Raji (cell line): ENCODE measurements around the gene USP17L25.
"Not testable (repeated sequence)": the region's sequence is repeated elsewhere in the genome, so short reads cannot be mapped to it uniquely, and the experiment has no call there.

Experiments used
- POLR2A ChIP-seq: IDR thresholded peaks from 2 replicates; pipeline ENCODE4 v1.6.1; 2011; ENCODE audit warnings: low read depth, low read length, control low read depth; ENCODE audit not compliant: insufficient read depth

The USP17L25 gene

GRCh38 chr4:9329611-9330010, at the start of gene USP17L25:
TSS of gene USP17L25 (plus strand) at chr4:9329911. CDS start at chr4:9329911, 0 bp downstream.
- TF ChIP-seq POLR2A, result not testable (repeated sequence)

GRCh38 chr4:9324865-9325264, 4.8 kb upstream of the USP17L25 start, which contains the start of gene USP17L24:
TSS of gene USP17L24 (plus strand) at chr4:9325165. CDS start at chr4:9325165, 0 bp downstream.
- TF ChIP-seq POLR2A, result not testable (repeated sequence)

GRCh38 chr4:9334358-9334757, 4.6 kb downstream of the USP17L25 start, which contains the start of gene USP17L26:
TSS of gene USP17L26 (plus strand) at chr4:9334658. CDS start at chr4:9334658, 0 bp downstream.
- not testable (repeated sequence) for TF ChIP-seq POLR2A

- TF ChIP-seq POLR2A, result not testable (repeated sequence)
Observed at GRCh38 chr4:9339103-9339502, 9.4 kb downstream of the USP17L25 start, which contains the start of gene USP17L5. TSS of gene USP17L5 (plus strand) at chr4:9339403. CDS start at chr4:9339403, 0 bp downstream.

- TF ChIP-seq POLR2A, result not testable (repeated sequence)
Observed at GRCh38 chr4:9343848-9344247, 14.1 kb downstream of the USP17L25 start, which contains the start of gene USP17L27. TSS of gene USP17L27 (plus strand) at chr4:9344148. CDS start at chr4:9344148, 0 bp downstream.

- not testable (repeated sequence) for TF ChIP-seq POLR2A
Observed at GRCh38 chr4:9348593-9348992, 18.9 kb downstream of the USP17L25 start, which contains the start of gene USP17L28. TSS of gene USP17L28 (plus strand) at chr4:9348893. CDS start at chr4:9348893, 0 bp downstream.

GRCh38 chr4:9353338-9353737, 23.6 kb downstream of the USP17L25 start, which contains the start of gene USP17L29:
TSS of gene USP17L29 (plus strand) at chr4:9353638. CDS start at chr4:9353638, 0 bp downstream.
- not testable (repeated sequence) for TF ChIP-seq POLR2A

GRCh38 chr4:9362829-9363228, 33.1 kb downstream of the USP17L25 start, which contains the start of gene USP17L30:
TSS of gene USP17L30 (plus strand) at chr4:9363129. CDS start at chr4:9363129, 0 bp downstream.
- TF ChIP-seq POLR2A, result not testable (repeated sequence)
